GM18511 (cell line): ENCODE data around the gene RGS9BP.
"Not testable (repeated sequence)": the region's sequence is repeated elsewhere in the genome, so short reads cannot be mapped to it uniquely, and the experiment has no call there.

Experiments
- ATAC-seq: cut with Tn5 transposase; IDR thresholded peaks from one replicate; pipeline ENCODE4 v1.9.1; 2021; ENCODE audit warnings: mild to moderate bottlenecking, moderate library complexity; ENCODE audit not compliant: unreplicated experiment

The RGS9BP gene

GRCh38 chr19:32675720-32676185 lies at the start of gene RGS9BP:
Gene RGS9BP, plus strand, starts transcription at chr19:32675848. Its CDS starts 416 bp downstream, at chr19:32676264.
- ATAC-seq, result no peak

- no peak for ATAC-seq
Measured at GRCh38 chr19:32626969-32627368, 48.7 kb upstream of the RGS9BP start.

DNA sequence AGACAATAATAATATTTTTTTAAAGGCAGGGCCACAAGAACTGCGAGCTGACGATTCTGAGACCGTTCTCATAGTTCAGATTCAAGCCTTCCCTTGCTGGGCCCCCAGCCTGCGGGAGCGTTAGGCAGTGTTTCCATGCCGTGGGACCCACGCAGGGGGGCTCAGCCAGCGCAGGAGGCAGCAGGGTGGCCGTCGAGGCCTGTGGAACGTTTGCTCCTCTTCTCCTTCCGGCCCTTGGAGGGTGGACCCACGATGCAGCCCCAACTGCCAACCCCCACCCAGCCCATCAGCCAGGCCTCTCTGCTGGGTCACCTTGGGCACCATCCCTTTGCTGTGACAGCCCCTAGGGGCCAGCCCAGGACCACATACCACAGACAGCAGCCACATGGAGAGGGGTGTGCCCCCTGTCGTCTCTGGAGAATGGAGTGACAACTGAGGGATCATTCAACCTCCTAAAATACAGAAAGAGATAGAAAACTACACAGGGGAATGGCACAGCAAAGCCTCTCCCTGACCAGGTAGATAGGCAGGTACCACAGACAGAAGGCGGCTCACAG lies 47.9 kb upstream of the RGS9BP start:
- ATAC-seq, result no peak

GRCh38 chr19:32630338-32630737 lies 45.3 kb upstream of the RGS9BP start:
- ATAC-seq, result no peak

DNA sequence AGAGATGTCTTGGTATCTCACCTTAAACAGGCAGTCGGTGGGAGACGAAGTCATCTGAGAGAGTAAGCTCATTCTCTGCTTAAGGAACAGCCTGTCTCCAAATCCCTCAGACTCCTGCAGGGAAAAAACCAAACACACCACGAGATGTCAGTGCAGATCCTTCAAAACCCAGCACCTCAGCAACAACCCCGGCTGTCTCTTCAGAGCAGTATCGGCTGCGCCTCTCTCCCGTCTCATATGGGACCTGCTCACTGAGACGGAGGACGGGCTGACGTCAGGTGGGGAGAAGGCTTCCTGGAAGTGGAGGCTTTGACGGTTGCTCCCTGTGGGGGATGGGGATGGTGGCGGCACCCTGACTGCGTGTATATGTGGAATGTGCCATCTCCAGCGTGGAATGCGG lies 44.3 kb upstream of the RGS9BP start:
- ATAC-seq, result no peak

GRCh38 chr19:32637480-32637879 lies 38.2 kb upstream of the RGS9BP start:
- no peak for ATAC-seq

- no peak for ATAC-seq
Measured at GRCh38 chr19:32638625-32639024, 37.0 kb upstream of the RGS9BP start.

- ATAC-seq, result no peak
Measured at GRCh38 chr19:32642771-32643170, 32.9 kb upstream of the RGS9BP start.

GRCh38 chr19:32646556-32646955 lies 29.1 kb upstream of the RGS9BP start:
- ATAC-seq, result no peak

DNA sequence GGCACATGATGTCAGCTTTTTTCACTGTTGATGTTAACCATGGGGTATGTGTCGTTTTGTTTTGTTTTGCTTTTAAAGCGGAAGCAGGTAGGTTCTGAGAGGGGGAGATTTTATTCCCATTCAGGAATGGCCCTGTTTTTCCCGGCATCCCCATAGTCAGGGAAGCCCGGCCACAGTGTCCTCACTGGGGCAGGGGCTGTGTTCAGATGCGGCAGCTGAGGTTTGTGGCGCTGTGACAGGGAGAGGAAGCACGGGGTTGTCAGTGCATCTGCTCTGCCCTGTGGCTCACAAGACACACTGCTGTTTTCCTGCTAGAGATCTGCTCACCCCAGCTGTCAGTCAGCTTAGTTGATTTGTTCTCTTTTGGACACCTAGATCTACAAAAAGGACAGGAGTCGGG lies 28.3 kb upstream of the RGS9BP start:
- no peak for ATAC-seq

- no peak for ATAC-seq
Measured at GRCh38 chr19:32649751-32650150, 25.9 kb upstream of the RGS9BP start.

DNA sequence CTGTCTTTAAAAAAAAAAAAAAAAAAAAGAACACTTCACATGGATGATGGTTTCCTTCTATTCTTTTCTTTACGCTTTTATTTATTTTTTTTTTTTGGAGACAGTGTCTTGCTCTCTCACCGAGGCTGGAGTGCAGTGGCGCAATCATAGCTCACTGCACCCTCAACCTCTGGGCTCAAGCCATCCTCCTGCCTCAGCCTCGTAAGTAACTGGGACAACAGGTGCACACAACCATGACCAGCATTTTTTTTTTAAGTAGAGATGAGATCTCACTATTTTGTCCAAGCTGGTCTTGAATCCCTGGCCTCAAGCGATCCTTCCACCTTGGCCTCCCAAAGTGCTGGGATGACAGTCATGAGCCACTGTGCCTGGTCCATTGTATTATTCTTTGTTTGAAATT lies 25.0 kb upstream of the RGS9BP start:
- no peak for ATAC-seq

DNA sequence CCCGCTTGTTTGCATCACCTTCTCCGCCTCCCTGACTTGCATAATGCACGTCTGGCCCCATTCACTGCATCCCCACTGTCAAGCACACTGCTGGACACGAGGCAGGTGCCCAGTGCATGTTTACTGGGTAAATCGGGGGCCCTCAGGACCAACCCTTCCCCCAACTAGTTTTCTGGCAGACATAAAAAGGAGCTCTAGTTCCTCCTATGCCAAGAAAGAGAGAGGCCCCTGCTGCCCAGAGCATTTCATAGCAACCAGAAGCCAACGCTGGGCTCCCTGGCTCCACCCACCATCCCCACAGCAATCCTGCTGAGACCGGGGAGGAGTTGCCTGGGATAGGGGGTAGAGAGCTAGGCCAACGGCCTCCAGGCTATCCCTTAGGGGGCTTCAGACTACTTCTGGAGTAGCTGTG lies 23.9 kb upstream of the RGS9BP start:
- ATAC-seq, result no peak

GRCh38 chr19:32652331-32652730 lies 23.3 kb upstream of the RGS9BP start:
- ATAC-seq, result not testable (repeated sequence)

- ATAC-seq, result no peak
Measured at GRCh38 chr19:32652894-32653598, 22.6 kb upstream of the RGS9BP start.

GRCh38 chr19:32653599-32653915 lies 22.1 kb upstream of the RGS9BP start:
- ATAC-seq, result no peak

DNA sequence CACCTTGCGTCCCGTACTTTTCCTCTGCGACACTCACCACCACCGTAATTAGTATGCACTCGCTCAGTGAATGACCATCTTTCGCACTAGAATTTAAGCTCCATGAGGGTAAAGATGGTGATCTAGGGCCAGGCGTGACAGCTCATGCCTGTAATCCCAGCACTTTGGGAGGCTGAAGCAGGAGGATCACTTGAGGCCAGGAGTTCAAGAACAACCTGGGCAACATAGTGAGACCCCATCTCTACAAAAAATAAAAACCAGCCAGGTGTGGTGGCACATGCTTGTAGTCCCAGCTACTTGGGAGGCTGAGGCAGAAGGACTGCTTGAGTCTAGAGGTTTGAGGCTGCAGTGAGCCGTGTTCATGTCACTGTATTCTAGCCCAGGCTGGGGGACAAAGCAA lies 19.3 kb upstream of the RGS9BP start:
- not testable (repeated sequence) for ATAC-seq

DNA sequence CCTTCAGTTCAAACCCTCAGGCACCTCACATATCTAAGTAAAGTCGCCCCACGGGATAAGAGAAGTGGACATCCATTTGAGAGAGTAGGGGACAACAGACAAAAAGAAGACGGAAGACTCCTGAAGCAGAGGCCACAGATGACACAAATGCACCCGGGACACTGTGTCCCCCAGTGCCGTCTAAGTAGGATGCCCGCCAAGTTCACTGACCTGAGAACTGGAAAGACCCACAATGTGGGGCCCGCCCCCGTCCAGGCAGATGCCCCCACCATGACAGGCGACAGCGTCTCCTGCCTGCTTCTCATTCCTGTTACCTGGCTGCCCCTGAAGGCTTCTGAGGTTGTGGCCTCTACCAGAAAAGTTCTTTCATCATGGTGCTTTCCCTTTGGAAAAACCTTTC lies 17.6 kb upstream of the RGS9BP start:
- no peak for ATAC-seq

- no peak for ATAC-seq
Measured at GRCh38 chr19:32658527-32658926, 17.1 kb upstream of the RGS9BP start.

DNA sequence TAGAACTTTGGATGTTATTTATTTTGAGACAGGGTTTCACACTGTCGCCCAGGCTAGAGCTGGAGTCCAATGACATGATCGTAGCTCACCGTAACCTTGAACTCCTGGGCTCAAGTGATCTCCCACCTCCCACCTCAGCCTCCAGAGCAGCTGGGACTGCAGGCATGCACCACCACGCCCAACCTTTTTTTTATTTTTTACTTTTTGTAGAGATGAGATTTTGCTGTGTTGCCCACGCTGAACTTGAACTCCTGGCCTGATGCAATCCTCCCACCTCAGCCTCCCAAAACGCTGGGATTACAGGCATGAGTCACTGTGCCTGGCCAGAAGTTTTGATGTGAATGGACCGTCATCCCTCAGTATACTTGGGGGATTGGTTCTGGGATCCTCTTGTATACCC lies 14.3 kb upstream of the RGS9BP start:
- ATAC-seq, result no peak

DNA sequence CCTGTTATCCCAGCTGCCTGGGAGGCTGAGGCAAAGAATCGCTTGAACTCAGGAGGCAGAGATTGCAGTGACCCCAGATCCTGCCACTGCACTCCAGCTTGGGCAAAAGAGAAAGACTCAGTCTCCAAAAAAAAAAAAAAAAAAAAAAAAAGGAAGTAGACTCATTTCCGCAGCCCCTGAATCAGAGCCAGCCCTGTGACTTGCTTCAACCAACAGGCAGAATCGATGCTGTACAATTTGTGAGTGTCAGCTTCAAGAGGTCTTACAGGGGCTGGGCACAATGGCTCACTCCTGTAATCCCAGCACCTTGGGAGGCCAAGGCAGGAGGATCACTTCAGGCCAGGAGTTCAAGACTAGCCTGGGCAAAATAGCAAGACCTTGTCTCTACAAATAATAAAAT lies 13.5 kb upstream of the RGS9BP start:
- ATAC-seq, result no peak

GRCh38 chr19:32666084-32666483 lies 9.6 kb upstream of the RGS9BP start:
- ATAC-seq, result no peak

DNA sequence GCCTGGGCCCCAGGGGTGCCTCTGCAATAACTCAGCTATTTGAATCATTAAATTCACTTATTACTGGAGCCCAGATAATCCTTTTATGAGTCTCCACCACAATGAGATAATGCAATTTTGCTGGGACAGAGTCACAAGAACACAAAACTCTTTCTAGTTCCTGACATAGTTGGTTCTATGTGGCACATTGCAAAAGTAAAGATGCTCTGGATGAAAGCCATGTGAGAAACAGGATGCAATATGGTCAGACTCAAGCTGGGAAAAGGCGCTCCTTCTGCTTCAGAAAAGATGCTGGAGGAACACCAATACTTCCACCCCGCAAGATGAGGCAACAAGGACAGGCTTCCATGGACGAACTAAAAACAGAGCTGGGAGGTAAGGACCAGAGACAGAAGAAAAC lies 6.3 kb upstream of the RGS9BP start:
- no peak for ATAC-seq
